GM15510 (cell line): Measurements from ENCODE around the gene PACRG.

ENCODE experiments used
- POLR2A ChIP-seq: IDR thresholded peaks from 3 replicates; pipeline ENCODE4 v1.6.1; 2011; ENCODE audit warnings: borderline replicate concordance; ENCODE audit not compliant: insufficient read length; ENCODE audit errors: extremely low read depth

The PACRG gene

GRCh38 chr6:163191704-163192537 lies 464.1 kb downstream of the PACRG start:
- TF ChIP-seq POLR2A, result no peak

GRCh38 chr6:163192591-163192990 lies 464.8 kb downstream of the PACRG start:
- no peak for TF ChIP-seq POLR2A

GRCh38 chr6:163193326-163193725 lies 465.6 kb downstream of the PACRG start:
- TF ChIP-seq POLR2A, result no peak

- no peak for TF ChIP-seq POLR2A
Measured at GRCh38 chr6:163195721-163196691, 468.2 kb downstream of the PACRG start.

GRCh38 chr6:163197839-163198238 lies 470.1 kb downstream of the PACRG start:
- no peak for TF ChIP-seq POLR2A

GRCh38 chr6:163198396-163198795 lies 470.6 kb downstream of the PACRG start:
- TF ChIP-seq POLR2A, result no peak

GRCh38 chr6:163199371-163199770 lies 471.6 kb downstream of the PACRG start:
- no peak for TF ChIP-seq POLR2A

- TF ChIP-seq POLR2A, result no peak
Measured at GRCh38 chr6:163200289-163200688, 472.5 kb downstream of the PACRG start.

- no peak for TF ChIP-seq POLR2A
Measured at GRCh38 chr6:163200694-163201093, 472.9 kb downstream of the PACRG start.

- no peak for TF ChIP-seq POLR2A
Measured at GRCh38 chr6:163201855-163202254, 474.1 kb downstream of the PACRG start.

GRCh38 chr6:163206196-163206595 lies 478.4 kb downstream of the PACRG start:
- no peak for TF ChIP-seq POLR2A

- TF ChIP-seq POLR2A, result no peak
Measured at GRCh38 chr6:163207431-163208383, 479.9 kb downstream of the PACRG start.

- no peak for TF ChIP-seq POLR2A
Measured at GRCh38 chr6:163209005-163209404, 481.2 kb downstream of the PACRG start.

GRCh38 chr6:163212123-163212522 lies 484.3 kb downstream of the PACRG start:
- no peak for TF ChIP-seq POLR2A

GRCh38 chr6:163214259-163214658 lies 486.5 kb downstream of the PACRG start:
- no peak for TF ChIP-seq POLR2A

GRCh38 chr6:163218361-163218894 lies 490.7 kb downstream of the PACRG start:
- TF ChIP-seq POLR2A, result no peak
